Suprapubic skin (tissue), 4 donors: ENCODE measurements around the gene TCF7L2. TPM values are rescaled to one million over a fixed set of nuclear protein-coding genes. Genes with fewer than 3 reads are reported as not detected.

Experiments
- DNase-seq, 2 donors: peaks; one replicate each; pipeline ENCODE4 v3.0.0-alpha.2; 2019; ENCODE audit warnings: low spot score in 2 of 2
- H3K27ac ChIP-seq: fragments of 200-600 bp; sonication (generic); one replicate; pipeline ENCODE4 v1.5.1; 2019
- H3K27me3 ChIP-seq: fragments of 200-600 bp; sonication (generic); one replicate; pipeline ENCODE4 v1.5.1; 2019
- H3K36me3 ChIP-seq: fragments of 200-600 bp; sonication (generic); one replicate; pipeline ENCODE4 v1.5.1; 2019
- H3K4me1 ChIP-seq: fragments of 200-600 bp; sonication (generic); one replicate; pipeline ENCODE4 v1.5.1; 2019
- H3K4me3 ChIP-seq: fragments of 200-600 bp; sonication (generic); one replicate; pipeline ENCODE4 v1.5.1; 2019; ENCODE audit warnings: mild to moderate bottlenecking
- H3K9me3 ChIP-seq: fragments of 200-600 bp; sonication (generic); one replicate; pipeline ENCODE4 v1.5.1; 2019
- CTCF ChIP-seq, 2 donors: fragments of 200-600 bp in 1 of 2; fragments of 450-650 bp in 1 of 2; sonication (generic) in 1 of 2; IDR thresholded peaks; one replicate each; pipeline ENCODE4 v1.5.1; 2016 to 2019; ENCODE audit warnings: antibody characterized with exemption in 2 of 2, mild to moderate bottlenecking in 1 of 2, moderate library complexity in 1 of 2
- EP300 ChIP-seq: sonication (generic); formaldehyde crosslinking; IDR thresholded peaks from one replicate; pipeline ENCODE4 v1.6.1; 2017; ENCODE audit warnings: antibody characterized with exemption
- POLR2A ChIP-seq, 2 donors: fragments of 450-650 bp; IDR thresholded peaks; one replicate each; pipeline ENCODE4 v1.6.1; 2017; ENCODE audit warnings: antibody characterized with exemption in 2 of 2, mild to moderate bottlenecking in 2 of 2, moderate library complexity in 2 of 2
- POLR2AphosphoS5 ChIP-seq, 3 donors: sonication (generic); formaldehyde crosslinking; IDR thresholded peaks; one replicate each; pipeline ENCODE4 v1.6.1; 2017; ENCODE audit warnings: antibody characterized with exemption in 3 of 3
- WGBS: methylation state at CpG from one replicate; pipeline ENCODE4 v1.1.5; 2018; 5-methylcytosine and 5-hydroxymethylcytosine counted together
- total RNA-seq, 4 donors: library from RNA; depleted of rRNA; stranded (reverse); fragments of >200 nt; gene quantifications; one replicate each; pipeline ENCODE4 v1.1.0, GENCODE V29; 2016

TCF7L2 gene
- total RNA-seq, 4 donors from 2014 or later: 9.9 to 23.3 (median 15.2) TPM

GRCh38 chr10:113019096-113019495 is 69.0 kb downstream of the TCF7L2 start:
- Histone ChIP-seq H3K36me3 (no peaks in the 10 kb centered on the region), H3K9me3 (no peaks in the 10 kb centered on the region), H3K27me3 (no peaks in the 10 kb centered on the region), H3K4me1 (peaks cover 53% of the 10 kb centered on the region), H3K27ac (no peak overlapping the region), H3K4me3 (no peak overlapping the region)
- WGBS: 77% methylated on average over 8 of the region's 8 CpGs
- DNase-seq: no peak
- no peak for TF ChIP-seq POLR2A (IDR thresholded peaks at IDR 0.05)
- no peak for TF ChIP-seq POLR2AphosphoS5 (IDR thresholded peaks at IDR 0.05)
- TF ChIP-seq CTCF (IDR thresholded peaks at IDR 0.05): no peak
- no peak for TF ChIP-seq EP300

GRCh38 chr10:113019692-113020474 is 69.8 kb downstream of the TCF7L2 start:
- no peak overlapping the region for H3K4me3 ChIP-seq
- H3K4me1 ChIP-seq: peaks cover 53% of the 10 kb centered on the region
- TF ChIP-seq POLR2A (IDR thresholded peaks at IDR 0.05) (no peak), CTCF (IDR thresholded peaks at IDR 0.05) (no peak), EP300 (no peak), POLR2AphosphoS5 (IDR thresholded peaks at IDR 0.05) (no peak)
- H3K27ac ChIP-seq: no peak overlapping the region
- WGBS: 73% methylated on average over 12 of the region's 12 CpGs
- DNase-seq: no peak
- H3K9me3 ChIP-seq: no peaks in the 10 kb centered on the region
- H3K27me3 ChIP-seq: no peaks in the 10 kb centered on the region
- no peaks in the 10 kb centered on the region for H3K36me3 ChIP-seq

GRCh38 chr10:113020475-113020753 is 70.4 kb downstream of the TCF7L2 start:
- WGBS: 75% methylated on average over 2 of the region's 2 CpGs
- Histone ChIP-seq H3K4me3 (no peak overlapping the region), H3K9me3 (no peaks in the 10 kb centered on the region), H3K36me3 (no peaks in the 10 kb centered on the region), H3K27me3 (no peaks in the 10 kb centered on the region), H3K27ac (peak overlapping the region; percentile 48), H3K4me1 (peaks cover 53% of the 10 kb centered on the region)
- no peak for DNase-seq
- TF ChIP-seq POLR2A (IDR thresholded peaks at IDR 0.05) (no peak), POLR2AphosphoS5 (IDR thresholded peaks at IDR 0.05) (no peak), CTCF (IDR thresholded peaks at IDR 0.05) (no peak), EP300 (no peak)

GRCh38 chr10:113020838-113021237 is 70.8 kb downstream of the TCF7L2 start:
- peak overlapping the region; percentile 48 for H3K27ac ChIP-seq
- no peak for DNase-seq
- WGBS: 55% methylated on average over 7 of the region's 7 CpGs

More at GRCh38 chr10:113020838-113021237, 70.8 kb downstream of the TCF7L2 start:
- no peaks in the 10 kb centered on the region for H3K36me3 ChIP-seq
- H3K9me3 ChIP-seq: no peaks in the 10 kb centered on the region
- TF ChIP-seq EP300 (no peak), POLR2A (IDR thresholded peaks at IDR 0.05) (no peak), CTCF (IDR thresholded peaks at IDR 0.05) (no peak), POLR2AphosphoS5 (IDR thresholded peaks at IDR 0.05) (no peak)
- H3K27me3 ChIP-seq: no peaks in the 10 kb centered on the region
- H3K4me1 ChIP-seq: peaks cover 53% of the 10 kb centered on the region
- H3K4me3 ChIP-seq: no peak overlapping the region
